ENCODE results near the gene CDC42BPG.

Gene CDC42BPG

DNA sequence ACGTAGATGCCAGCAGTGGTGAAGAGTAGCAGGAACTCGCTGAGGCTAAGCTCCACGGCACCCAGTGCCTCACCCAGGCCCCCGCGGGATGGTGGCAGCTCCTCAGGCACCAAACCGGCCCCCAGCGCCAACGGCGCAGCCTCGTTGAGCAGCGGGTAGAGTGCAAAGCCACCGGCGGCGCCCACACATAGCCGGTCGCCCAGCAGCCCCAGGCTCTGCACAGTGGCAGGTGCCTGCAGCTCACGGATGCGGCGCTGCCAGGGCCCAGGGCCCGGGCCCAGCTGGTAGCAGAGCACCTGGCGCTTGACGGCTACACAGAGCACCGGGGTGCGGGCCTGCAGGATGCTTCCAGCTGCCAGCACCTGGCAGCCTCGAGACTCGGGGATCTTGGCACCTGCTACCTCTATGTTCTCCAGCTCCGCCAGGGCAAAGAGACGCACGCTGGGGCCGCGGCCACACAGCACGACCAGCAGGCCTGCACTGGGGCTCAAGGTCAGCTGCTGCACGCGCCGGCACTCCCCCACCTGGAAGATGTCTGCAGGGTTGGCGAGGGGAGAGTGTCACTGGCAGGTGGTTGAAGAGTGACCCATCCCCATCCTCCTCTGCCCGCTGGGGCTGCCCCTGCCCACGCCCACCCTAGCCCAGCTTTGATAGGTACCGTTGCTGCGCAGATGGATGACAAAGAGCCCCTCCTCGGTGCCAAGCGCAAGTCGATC is 14.8 kb downstream of the CDC42BPG start:
- TF ChIP-seq, protein P1, sequence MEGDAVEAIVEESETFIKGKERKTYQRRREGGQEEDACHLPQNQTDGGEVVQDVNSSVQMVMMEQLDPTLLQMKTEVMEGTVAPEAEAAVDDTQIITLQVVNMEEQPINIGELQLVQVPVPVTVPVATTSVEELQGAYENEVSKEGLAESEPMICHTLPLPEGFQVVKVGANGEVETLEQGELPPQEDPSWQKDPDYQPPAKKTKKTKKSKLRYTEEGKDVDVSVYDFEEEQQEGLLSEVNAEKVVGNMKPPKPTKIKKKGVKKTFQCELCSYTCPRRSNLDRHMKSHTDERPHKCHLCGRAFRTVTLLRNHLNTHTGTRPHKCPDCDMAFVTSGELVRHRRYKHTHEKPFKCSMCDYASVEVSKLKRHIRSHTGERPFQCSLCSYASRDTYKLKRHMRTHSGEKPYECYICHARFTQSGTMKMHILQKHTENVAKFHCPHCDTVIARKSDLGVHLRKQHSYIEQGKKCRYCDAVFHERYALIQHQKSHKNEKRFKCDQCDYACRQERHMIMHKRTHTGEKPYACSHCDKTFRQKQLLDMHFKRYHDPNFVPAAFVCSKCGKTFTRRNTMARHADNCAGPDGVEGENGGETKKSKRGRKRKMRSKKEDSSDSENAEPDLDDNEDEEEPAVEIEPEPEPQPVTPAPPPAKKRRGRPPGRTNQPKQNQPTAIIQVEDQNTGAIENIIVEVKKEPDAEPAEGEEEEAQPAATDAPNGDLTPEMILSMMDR (IDR thresholded peaks at IDR 0.05), result no peak

DNA sequence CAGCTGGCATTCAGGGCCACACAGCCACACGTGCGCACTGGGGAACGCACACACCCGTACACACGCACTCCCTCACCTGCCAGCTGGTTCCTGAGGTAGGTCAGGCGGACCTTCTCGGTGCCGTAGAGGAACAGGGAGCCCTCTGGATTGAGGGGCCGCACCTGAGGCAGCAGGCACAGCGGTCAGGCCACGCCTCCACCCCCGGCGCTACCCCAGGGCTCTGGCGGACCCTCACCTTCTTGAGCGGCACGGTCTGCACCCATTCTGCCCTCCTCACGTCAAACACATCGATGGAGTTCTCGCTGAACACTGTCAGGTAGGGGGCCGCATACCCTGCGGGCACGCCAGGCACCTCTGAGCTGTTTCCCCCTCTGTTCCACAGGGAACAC is 17.0 kb downstream of the CDC42BPG start:
- TF ChIP-seq, protein P1 (IDR thresholded peaks at IDR 0.05), result no peak

DNA sequence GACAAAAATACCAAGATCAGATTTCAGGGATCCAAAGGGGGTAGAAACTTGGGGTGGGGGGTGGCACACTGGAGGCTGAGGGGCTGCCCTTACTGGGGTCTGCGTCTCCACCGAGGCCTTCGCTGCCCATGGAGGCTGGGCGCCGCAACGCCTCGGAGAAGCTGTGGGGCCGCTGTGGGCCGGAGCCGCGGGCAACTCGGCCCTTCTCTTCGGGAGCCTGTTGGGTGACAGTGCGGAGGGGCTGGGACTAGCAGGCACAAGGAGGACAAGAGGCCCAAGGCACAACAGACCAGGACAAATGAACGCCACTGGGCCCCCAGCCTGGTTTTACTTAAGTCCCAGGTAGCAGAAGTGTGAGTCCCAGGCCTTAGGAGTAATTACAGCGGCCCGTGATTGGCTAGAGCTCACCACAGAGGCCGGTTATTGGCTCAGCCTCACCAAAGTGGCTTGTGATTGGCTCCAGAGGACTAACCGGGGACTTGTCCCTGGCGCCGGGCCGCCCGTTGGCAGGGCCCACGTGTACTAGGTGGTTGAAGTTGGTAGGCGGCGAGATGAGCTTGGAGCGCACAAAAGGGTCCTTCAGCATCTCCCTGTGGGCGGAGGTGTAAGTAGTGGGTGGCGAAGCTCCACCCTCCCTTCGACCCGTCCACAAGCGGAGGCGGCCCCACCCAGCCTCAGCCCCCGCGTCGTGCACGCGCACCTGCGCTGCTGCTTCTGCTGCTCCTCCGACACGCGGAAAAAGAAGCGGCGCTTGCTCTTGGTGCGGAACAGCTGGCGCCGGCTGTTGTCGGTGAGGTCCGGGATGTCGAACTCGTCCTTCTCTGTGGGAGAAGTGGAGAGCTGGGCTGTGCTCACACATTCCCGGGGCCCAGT is 17.6 kb downstream of the CDC42BPG start:
- TF ChIP-seq, protein P1 (IDR thresholded peaks at IDR 0.05), result no peak

DNA sequence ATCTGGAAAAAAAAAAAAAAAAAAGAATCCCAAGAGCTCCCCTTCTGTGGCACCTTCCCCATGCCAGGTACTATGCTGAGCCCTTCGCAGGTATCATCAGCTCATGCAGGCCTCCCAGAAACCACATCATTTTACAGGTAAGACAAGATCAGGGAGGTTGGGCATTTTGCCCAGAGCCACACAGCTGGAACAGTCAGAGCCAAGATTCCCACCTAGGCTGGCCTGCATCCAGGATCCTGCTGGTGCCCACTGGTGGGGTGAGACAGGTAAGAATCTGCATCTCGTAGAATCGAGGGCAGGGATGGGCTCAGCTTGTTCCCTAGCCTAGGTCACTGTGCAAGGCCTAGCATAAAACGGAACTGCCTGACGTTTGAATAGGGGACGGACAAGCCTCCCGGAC is 18.4 kb downstream of the CDC42BPG start:
- TF ChIP-seq, protein P1 (IDR thresholded peaks at IDR 0.05), result no peak

DNA sequence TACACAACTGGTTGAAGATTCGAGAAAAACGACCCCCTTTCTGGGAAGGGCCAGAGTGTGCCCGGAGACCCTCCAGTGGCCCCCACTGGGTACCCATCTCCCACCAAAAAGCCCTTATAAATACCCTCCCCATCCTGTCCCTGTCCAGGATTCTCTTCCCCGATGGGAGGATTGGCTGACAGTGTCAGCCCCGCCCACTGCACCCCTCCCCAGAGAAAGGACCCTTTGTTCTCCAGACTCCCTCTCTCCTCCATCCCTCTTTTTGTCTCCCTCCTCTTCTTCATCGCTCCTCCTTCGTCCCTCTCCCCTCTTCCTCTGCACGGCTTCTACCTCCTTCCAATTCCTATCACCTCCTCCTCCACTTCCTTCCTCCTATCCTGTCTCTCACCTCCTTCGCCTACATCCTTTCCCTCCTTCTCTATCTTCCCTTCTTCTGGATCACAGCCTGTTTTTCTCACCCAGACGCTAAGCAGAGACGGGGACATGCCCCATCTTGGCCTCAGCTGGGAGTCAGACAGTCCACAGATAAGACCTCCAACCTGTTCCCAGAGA is 20.8 kb downstream of the CDC42BPG start:
- TF ChIP-seq, protein P1 (IDR thresholded peaks at IDR 0.05), result no peak

DNA sequence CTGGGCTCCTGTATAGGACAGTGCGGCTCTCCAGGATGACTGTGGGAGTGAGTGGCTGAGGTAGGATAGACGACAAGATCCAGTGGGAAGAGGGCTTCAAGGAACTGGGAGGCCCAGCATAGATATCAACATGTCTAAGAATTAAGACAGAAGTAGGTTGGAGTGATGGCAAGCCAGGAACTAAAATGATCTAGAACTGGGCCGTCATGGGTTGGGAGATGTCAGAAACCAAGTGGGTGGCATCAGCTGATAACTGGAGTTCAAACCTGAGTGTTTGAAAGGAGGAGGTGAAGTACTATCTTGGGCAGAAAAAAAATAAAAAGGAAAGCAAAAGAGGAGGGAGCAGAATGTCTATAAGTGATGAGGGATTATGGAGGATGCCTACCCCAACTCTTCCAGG is 27.0 kb downstream of the CDC42BPG start:
- TF ChIP-seq, protein P1 (IDR thresholded peaks at IDR 0.05), result no peak

DNA sequence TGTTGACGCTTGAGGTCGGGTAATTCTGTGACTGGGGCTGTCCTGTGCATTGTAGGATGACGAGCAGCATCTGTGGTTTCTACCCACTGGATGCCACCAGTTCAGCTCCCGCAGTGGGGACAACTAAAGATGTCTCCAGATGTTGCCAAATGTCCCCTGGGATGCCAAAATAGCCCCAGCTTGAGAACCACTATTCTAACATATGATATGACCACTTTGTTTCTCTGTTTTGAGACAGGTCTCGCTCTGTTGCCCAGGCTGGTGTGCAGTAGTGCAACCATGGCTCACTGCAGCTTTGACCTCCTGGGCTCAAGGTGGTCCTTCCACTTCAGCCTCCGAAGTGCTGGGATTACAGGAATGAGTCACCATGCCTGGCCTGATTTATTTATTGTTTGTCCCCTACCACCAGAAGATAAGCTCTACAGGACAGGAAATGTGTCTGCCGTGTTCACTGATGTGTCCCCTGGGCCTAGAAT is 29.7 kb downstream of the CDC42BPG start:
- TF ChIP-seq, protein P1 (IDR thresholded peaks at IDR 0.05), result no peak
